Bronchial epithelial cell (primary cell): Measurements from ENCODE around the gene CMIP. TPM values are rescaled to one million over a fixed set of nuclear protein-coding genes. Genes with fewer than 3 reads are reported as not detected.

Source experiments
- DNase-seq: peaks from one replicate; pipeline ENCODE4 v3.0.0-alpha.2; 2010; ENCODE audit warnings: low read depth
- FAIRE-seq: peaks from 2 replicates; lab custom pipeline; 2011; peaks lifted over from hg19 to GRCh38; lab: Jason Lieb, UNC
- H3K27me3 ChIP-seq: 2 replicates; pipeline ENCODE4 v1.5.1; 2011; ENCODE audit warnings: low read length; ENCODE audit not compliant: control insufficient read depth, insufficient read depth
- H3K36me3 ChIP-seq: 2 replicates; pipeline ENCODE4 v1.5.1; 2011; ENCODE audit warnings: low read length; ENCODE audit not compliant: control insufficient read depth, insufficient read depth
- H3K4me3 ChIP-seq: 2 replicates; pipeline ENCODE4 v1.5.1; 2011; ENCODE audit warnings: mild to moderate bottlenecking, low read depth, low read length, control low read depth
- CTCF ChIP-seq: IDR thresholded peaks from 2 replicates; pipeline ENCODE4 v1.5.1; 2011; ENCODE audit warnings: mild to moderate bottlenecking, moderate library complexity, low read length, control low read depth, inconsistent platforms; ENCODE audit not compliant: insufficient read depth, severe bottlenecking
- total RNA-seq: library from RNA; depleted of rRNA; stranded (reverse); fragments of >200 nt; gene quantifications from 2 replicates; pipeline ENCODE4 v1.2.1, GENCODE V29; 2014

Gene CMIP
- total RNA-seq, 1 donor from 2014 or later = 21.1 TPM

- DNase-seq (no peak), FAIRE-seq (no peak)
- peaks cover 14% of the 10 kb centered on the region for H3K36me3 ChIP-seq
- H3K4me3 ChIP-seq = no peak overlapping the region
- TF ChIP-seq CTCF = no peak
- H3K27me3 ChIP-seq = no peaks in the 10 kb centered on the region
Measured at GRCh38 chr16:81514041-81514559, 69.5 kb downstream of the CMIP start.

- no peak for TF ChIP-seq CTCF
- Histone ChIP-seq H3K36me3 (peaks cover 14% of the 10 kb centered on the region), H3K4me3 (no peak overlapping the region), H3K27me3 (no peaks in the 10 kb centered on the region)
- DNase-seq (no peak), FAIRE-seq (no peak)
Measured at GRCh38 chr16:81514568-81515258, 70.1 kb downstream of the CMIP start.

GRCh38 chr16:81515281-81515680, 70.7 kb downstream of the CMIP start:
- no peak for TF ChIP-seq CTCF
- no peak for FAIRE-seq
- no peaks in the 10 kb centered on the region for H3K27me3 ChIP-seq

GRCh38 chr16:81515721-81516120, 71.1 kb downstream of the CMIP start:
- Histone ChIP-seq H3K27me3 (no peaks in the 10 kb centered on the region), H3K4me3 (no peak overlapping the region), H3K36me3 (peaks cover 13% of the 10 kb centered on the region)
- no peak for DNase-seq
- no peak for TF ChIP-seq CTCF
- FAIRE-seq = no peak

More at GRCh38 chr16:81515281-81515680, 70.7 kb downstream of the CMIP start:
- Histone ChIP-seq H3K4me3 (no peak overlapping the region), H3K36me3 (peaks cover 13% of the 10 kb centered on the region)
- DNase-seq = no peak

GRCh38 chr16:81516478-81517149, 72.0 kb downstream of the CMIP start:
- FAIRE-seq (no peak), DNase-seq (no peak)
- no peak overlapping the region for H3K4me3 ChIP-seq
- H3K36me3 ChIP-seq = peaks cover 13% of the 10 kb centered on the region
- no peak for TF ChIP-seq CTCF
- no peaks in the 10 kb centered on the region for H3K27me3 ChIP-seq
